WTC11 (cell line): ENCODE results near the gene KCNJ14. TPM values are rescaled to one million over a fixed set of nuclear protein-coding genes. Genes with fewer than 3 reads are reported as not detected.
"Not testable (repeated sequence)": the region's sequence is repeated elsewhere in the genome, so short reads cannot be mapped to it uniquely, and the experiment has no call there.

Source experiments
- ATAC-seq: fragments of 200-7000 bp; cut with Tn5 transposase; 2 replicates; pipeline ENCODE4 v1.10.0; 2021; ENCODE audit warnings: mild to moderate bottlenecking, moderate library complexity
- CTCF ChIA-PET: fragments of 300-600 bp; sonication (Branson Sonifier 250); formaldehyde crosslinking; loops from one replicate; lab custom pipeline; 2021; ENCODE audit warnings: antibody characterized with exemption; lab: Charles Lee
- POLR2A ChIA-PET: fragments of 350-600 bp; sonication (Branson Sonifier 250); formaldehyde crosslinking; loops from one replicate; lab custom pipeline; 2021; ENCODE audit warnings: antibody characterized with exemption; lab: Charles Lee
- DNase-seq: peaks from one replicate; pipeline ENCODE4 v3.0.0; 2021; ENCODE audit warnings: low spot score
- H3K27ac Mint-ChIP-seq: 2 replicates; pipeline ENCODE4 v1.8.0; 2021; ENCODE audit warnings: mixed read lengths
- H3K27me3 Mint-ChIP-seq: 2 replicates; pipeline ENCODE4 v1.8.0; 2021; ENCODE audit warnings: low read depth, mild to moderate bottlenecking, moderate library complexity, mixed read lengths
- H3K36me3 Mint-ChIP-seq: 2 replicates; pipeline ENCODE4 v1.8.0; 2021; ENCODE audit warnings: mixed read lengths
- H3K4me1 Mint-ChIP-seq: 2 replicates; pipeline ENCODE4 v1.8.0; 2022; ENCODE audit warnings: mixed read lengths
- H3K4me3 Mint-ChIP-seq: 2 replicates; pipeline ENCODE4 v1.8.0; 2021; ENCODE audit warnings: mild to moderate bottlenecking, moderate library complexity, mixed read lengths
- H3K9me3 Mint-ChIP-seq: 2 replicates; pipeline ENCODE4 v1.8.0; 2021; ENCODE audit warnings: mixed read lengths
- AR ChIP-seq: fragments of 250-450 bp; sonication (Bioruptor Pico); IDR thresholded peaks from 2 replicates; pipeline ENCODE4 v1.9.0; 2021; ENCODE audit warnings: mild to moderate bottlenecking
- CDX4 ChIP-seq: fragments of 250-450 bp; sonication (Bioruptor Pico); IDR thresholded peaks from 2 replicates; pipeline ENCODE4 v1.9.0; 2021; ENCODE audit warnings: moderate library complexity, mild to moderate bottlenecking, inconsistent platforms, borderline replicate concordance
- CREM ChIP-seq: sonication (generic); formaldehyde crosslinking; IDR thresholded peaks from 2 replicates; pipeline ENCODE4 v1.8.1; 2022; ENCODE audit warnings: mild to moderate bottlenecking, missing genetic modification reagents, moderate library complexity
- CTCF ChIP-seq: fragments of 200-600 bp; IDR thresholded peaks from 2 replicates; pipeline ENCODE4 v1.8.0; 2022; ENCODE audit warnings: antibody characterized with exemption
- ELF4 ChIP-seq: sonication (generic); formaldehyde crosslinking; IDR thresholded peaks from 2 replicates; pipeline ENCODE4 v1.8.1; 2022; ENCODE audit warnings: low read depth, mild to moderate bottlenecking, moderate library complexity, missing genetic modification reagents
- EMX1 ChIP-seq: fragments of 250-450 bp; sonication (Bioruptor Pico); IDR thresholded peaks from 2 replicates; pipeline ENCODE4 v1.8.0; 2021; ENCODE audit warnings: mild to moderate bottlenecking
- ETV6 ChIP-seq: sonication (generic); formaldehyde crosslinking; IDR thresholded peaks from 2 replicates; pipeline ENCODE4 v1.8.1; 2022; ENCODE audit warnings: mild to moderate bottlenecking, missing genetic modification reagents
- FOXP1 ChIP-seq: sonication (generic); formaldehyde crosslinking; IDR thresholded peaks from 2 replicates; pipeline ENCODE4 v1.8.0; 2022; ENCODE audit warnings: missing genetic modification reagents, mild to moderate bottlenecking, moderate library complexity, borderline replicate concordance
- MLX ChIP-seq: sonication (generic); formaldehyde crosslinking; IDR thresholded peaks from 2 replicates; pipeline ENCODE4 v1.8.1; 2023; ENCODE audit warnings: mild to moderate bottlenecking, missing genetic modification reagents, moderate library complexity
- NR1H2 ChIP-seq: sonication (generic); formaldehyde crosslinking; IDR thresholded peaks from 2 replicates; pipeline ENCODE4 v1.9.0; 2021; ENCODE audit warnings: mild to moderate bottlenecking, moderate library complexity, missing genetic modification reagents
- NR3C1 ChIP-seq: sonication (generic); formaldehyde crosslinking; conservative IDR thresholded peaks from 2 replicates; pipeline ENCODE4 v1.8.1; 2023; ENCODE audit warnings: low read depth, mild to moderate bottlenecking, missing genetic modification reagents
- SOX15 ChIP-seq: fragments of 250-450 bp; sonication (Bioruptor Pico); IDR thresholded peaks from 2 replicates; pipeline ENCODE4 v1.9.0; 2021; ENCODE audit warnings: mild to moderate bottlenecking
- TP53 ChIP-seq: sonication (generic); formaldehyde crosslinking; IDR thresholded peaks from 2 replicates; pipeline ENCODE4 v1.8.1; 2023; ENCODE audit warnings: mild to moderate bottlenecking, missing genetic modification reagents
- USF1 ChIP-seq: sonication (generic); formaldehyde crosslinking; IDR thresholded peaks from 2 replicates; pipeline ENCODE4 v1.8.0; 2022; ENCODE audit warnings: mild to moderate bottlenecking, missing genetic modification reagents
- ZNF138 ChIP-seq: sonication (generic); formaldehyde crosslinking; conservative IDR thresholded peaks from 2 replicates; pipeline ENCODE4 v1.8.1; 2022; ENCODE audit warnings: mild to moderate bottlenecking, moderate library complexity, missing genetic modification reagents
- ZNF263 ChIP-seq: sonication (generic); formaldehyde crosslinking; IDR thresholded peaks from 2 replicates; pipeline ENCODE4 v1.8.1; 2022; ENCODE audit warnings: low read depth, mild to moderate bottlenecking, moderate library complexity, missing genetic modification reagents
- ZNF512 ChIP-seq: sonication (generic); formaldehyde crosslinking; IDR thresholded peaks from 2 replicates; pipeline ENCODE4 v1.8.1; 2022; ENCODE audit warnings: missing genetic modification reagents, borderline replicate concordance
- ZNF671 ChIP-seq: fragments of 250-450 bp; sonication (Bioruptor Pico); IDR thresholded peaks from 2 replicates; pipeline ENCODE4 v1.8.0; 2021; ENCODE audit warnings: mild to moderate bottlenecking
- ZSCAN18 ChIP-seq: fragments of 250-450 bp; sonication (Bioruptor Pico); IDR thresholded peaks from 2 replicates; pipeline ENCODE4 v2.1.2; 2022; ENCODE audit warnings: mild to moderate bottlenecking, moderate library complexity
- total RNA-seq: library from RNA; stranded (reverse); gene quantifications from 3 replicates; pipeline ENCODE4 v1.2.3, GENCODE V29; 2021

KCNJ14 gene
- total RNA-seq, 1 experiment from 2014 or later = 1.4 TPM

GRCh38 chr19:48484931-48485612 lies 29.7 kb downstream of the KCNJ14 start (continued):
- no peak for TF ChIP-seq CDX4 (CRISPR knock-in tag)
- no peak for TF ChIP-seq ZNF138 (CRISPR knock-in tag)
- TF ChIP-seq ETV6 (CRISPR knock-in tag) = no peak
- TF ChIP-seq CREM = no peak
- TF ChIP-seq USF1 (CRISPR knock-in tag) = no peak
- TF ChIP-seq AR (CRISPR knock-in tag) = no peak

- H3K36me3 Mint-ChIP-seq, H3K27ac Mint-ChIP-seq, H3K4me3 Mint-ChIP-seq, ATAC-seq, DNase-seq, POLR2A ChIA-PET, H3K9me3 Mint-ChIP-seq: not testable (repeated sequence)
- Mint-ChIP-seq H3K4me1 (peaks cover 21% of the 10 kb centered on the region), H3K27me3 (peaks cover 27% of the 10 kb centered on the region)
- CTCF ChIA-PET = interaction anchor here (0.7 to 2.5 kb wide), 6 partner anchors 17 to 334 kb away, joined by 3 to 11 read pairs (median 6); no protein-coding TSS in a partner anchor
Measured at GRCh38 chr19:48486706-48487105, 31.3 kb downstream of the KCNJ14 start.

GRCh38 chr19:48487544-48487943 lies 32.2 kb downstream of the KCNJ14 start:
- Mint-ChIP-seq H3K36me3 (no peaks in the 10 kb centered on the region), H3K27ac (no peak overlapping the region)
- CTCF ChIA-PET = interaction anchor here (0.7 to 2.5 kb wide), 9 partner anchors 15 to 335 kb away, joined by 3 to 11 read pairs (median 4); partner anchors contain the start of gene KDELR1
- TF ChIP-seq USF1 (CRISPR knock-in tag) (no peak), ELF4 (CRISPR knock-in tag) (no peak), ZNF263 (no peak)
- TF ChIP-seq, all 79 proteins: peak for 0
- Mint-ChIP-seq H3K4me3 (no peak overlapping the region), H3K4me1 (peaks cover 26% of the 10 kb centered on the region), H3K27me3 (peaks cover 27% of the 10 kb centered on the region), H3K9me3 (no peaks in the 10 kb centered on the region)
- no peak for DNase-seq
- no peak for ATAC-seq
- POLR2A ChIA-PET = no interaction called here

GRCh38 chr19:48487948-48488347 lies 32.6 kb downstream of the KCNJ14 start:
- no peak overlapping the region for H3K27ac Mint-ChIP-seq
- ChIA-PET CTCF (interaction anchor here (0.5 to 2.5 kb wide), 7 partner anchors 18 to 137 kb away, joined by 3 to 11 read pairs (median 4); partner anchors contain the start of gene KDELR1), POLR2A (no interaction called here)
- H3K4me1 Mint-ChIP-seq = peaks cover 28% of the 10 kb centered on the region
- H3K9me3 Mint-ChIP-seq = no peaks in the 10 kb centered on the region
- no peak overlapping the region for H3K4me3 Mint-ChIP-seq
- no peaks in the 10 kb centered on the region for H3K36me3 Mint-ChIP-seq
- no peak for ATAC-seq
- no peak for DNase-seq
- H3K27me3 Mint-ChIP-seq = peaks cover 27% of the 10 kb centered on the region
- TF ChIP-seq NR3C1 (CRISPR knock-in tag) = no peak
- TF ChIP-seq ZNF512 (CRISPR knock-in tag) = no peak
- no peak for TF ChIP-seq EMX1 (CRISPR knock-in tag)
- TF ChIP-seq ZSCAN18 (CRISPR knock-in tag) = no peak
- TF ChIP-seq SOX15 (CRISPR knock-in tag) = no peak
- TF ChIP-seq ZNF671 (CRISPR knock-in tag) = no peak
- TF ChIP-seq CTCF = no peak
- no peak for TF ChIP-seq MLX
- TF ChIP-seq TP53 (CRISPR knock-in tag) = no peak
- no peak for TF ChIP-seq NR1H2 (CRISPR knock-in tag)
- TF ChIP-seq FOXP1 (CRISPR knock-in tag) = no peak
